HFFc6 (cell line): Measurements from ENCODE around the gene NIPBL. TPM values are rescaled to one million over a fixed set of nuclear protein-coding genes. Genes with fewer than 3 reads are reported as not detected.
A peak's percentile ranks its signal among the peaks of the same experiment; 100 is the strongest.

Experiments
- DNase-seq: peaks from one replicate; pipeline ENCODE4 v3.0.0-alpha.2; 2018
- H3K27ac Mint-ChIP-seq: 2 replicates; pipeline ENCODE4 v1.8.0; 2020; ENCODE audit warnings: mild to moderate bottlenecking, mixed read lengths
- H3K27me3 Mint-ChIP-seq: 2 replicates; pipeline ENCODE4 v1.8.0; 2021; ENCODE audit warnings: mild to moderate bottlenecking, moderate library complexity, mixed read lengths; ENCODE audit not compliant: insufficient read depth
- H3K36me3 Mint-ChIP-seq: 2 replicates; pipeline ENCODE4 v1.8.0; 2021; ENCODE audit warnings: low read depth, mixed read lengths
- H3K4me1 Mint-ChIP-seq: 2 replicates; pipeline ENCODE4 v1.8.0; 2020; ENCODE audit warnings: low read depth, mixed read lengths
- H3K4me3 Mint-ChIP-seq: 2 replicates; pipeline ENCODE4 v1.8.0; 2020; ENCODE audit warnings: mild to moderate bottlenecking, moderate library complexity, mixed read lengths
- H3K9me3 Mint-ChIP-seq: 2 replicates; pipeline ENCODE4 v1.8.0; 2020; ENCODE audit warnings: mild to moderate bottlenecking, mixed read lengths
- CTCF ChIP-seq: fragments of 200-600 bp; sonication (generic); IDR thresholded peaks from 2 replicates; pipeline ENCODE4 v1.5.0; 2021; ENCODE audit warnings: antibody characterized with exemption, mild to moderate bottlenecking
- total RNA-seq, 6 experiments: library from RNA; stranded (reverse); fragmentation: NEBNext Ultra II Directional; extraction: Animal tissue kit (Norgen Biotek cat#: 25700); gene quantifications; 2 replicates in 1 of 6; 3 replicates in 5 of 6; pipeline ENCODE4 v1.2.3, GENCODE V29; 2021

The NIPBL gene
- total RNA-seq, 6 experiments from 2014 or later, result 31.6 to 35.7 (median 32.6) TPM

GRCh38 chr5:36855141-36855495 is 21.5 kb upstream of the NIPBL start:
- Mint-ChIP-seq H3K4me3 (no peak overlapping the region), H3K27ac (no peak overlapping the region), H3K36me3 (no peaks in the 10 kb centered on the region; the same call in 1 of the 2 replicates), H3K9me3 (peaks cover 7% of the 10 kb centered on the region; the same call in 1 of the 2 replicates), H3K27me3 (peaks cover 11% of the 10 kb centered on the region), H3K4me1 (no peaks in the 10 kb centered on the region)
- DNase-seq, result no peak
- TF ChIP-seq CTCF, result no peak

GRCh38 chr5:36861871-36862270 is 14.7 kb upstream of the NIPBL start:
- H3K27ac Mint-ChIP-seq, result no peak overlapping the region
- peaks cover 3% of the 10 kb centered on the region for H3K27me3 Mint-ChIP-seq
- H3K36me3 Mint-ChIP-seq, result no peaks in the 10 kb centered on the region
- H3K4me1 Mint-ChIP-seq, result peaks cover 7% of the 10 kb centered on the region
- no peaks in the 10 kb centered on the region for H3K9me3 Mint-ChIP-seq
- DNase-seq, result no peak
- TF ChIP-seq CTCF, result no peak
- H3K4me3 Mint-ChIP-seq, result no peak overlapping the region

- Mint-ChIP-seq H3K4me3 (no peak overlapping the region; the same call in 1 of the 2 replicates), H3K27ac (no peak overlapping the region; the same call in 1 of the 2 replicates), H3K4me1 (peaks cover 40% of the 10 kb centered on the region), H3K36me3 (peaks cover 5% of the 10 kb centered on the region), H3K27me3 (peaks cover 2% of the 10 kb centered on the region; the same call in 1 of the 2 replicates), H3K9me3 (no peaks in the 10 kb centered on the region)
- DNase-seq, result peak; percentile 57
- TF ChIP-seq CTCF, result peak; percentile 87
Measured at GRCh38 chr5:36870399-36871040, 6.0 kb upstream of the NIPBL start.

GRCh38 chr5:36874465-36874864 is 2.1 kb upstream of the NIPBL start:
- Mint-ChIP-seq H3K4me1 (peaks cover 55% of the 10 kb centered on the region), H3K27me3 (peaks cover 2% of the 10 kb centered on the region), H3K9me3 (no peaks in the 10 kb centered on the region), H3K4me3 (peak overlapping the region; percentile 95), H3K36me3 (peaks cover 20% of the 10 kb centered on the region), H3K27ac (peak overlapping the region; percentile 98)
- DNase-seq, result no peak
- TF ChIP-seq CTCF, result no peak

- TF ChIP-seq CTCF, result no peak
- Mint-ChIP-seq H3K4me1 (peaks cover 55% of the 10 kb centered on the region), H3K9me3 (no peaks in the 10 kb centered on the region), H3K27me3 (peaks cover 2% of the 10 kb centered on the region), H3K27ac (peak overlapping the region; percentile 98), H3K4me3 (peak overlapping the region; percentile 95), H3K36me3 (peaks cover 19% of the 10 kb centered on the region)
- DNase-seq, result peak; percentile 22
Measured at GRCh38 chr5:36875051-36875789, 1.3 kb upstream of the NIPBL start.
